NB4 (cell line): ENCODE measurements around the gene ECM1.

Experiments
- DNase-seq: peaks from one replicate; pipeline ENCODE4 v3.0.0; 2010; ENCODE audit warnings: low read depth
- H3K4me3 ChIP-seq: one replicate; pipeline ENCODE4 v1.5.1; 2011; ENCODE audit warnings: mild to moderate bottlenecking, low read depth, low read length, moderate library complexity
- MYC ChIP-seq: IDR thresholded peaks from 2 replicates; pipeline ENCODE4 v1.6.1; 2011; ENCODE audit warnings: low read depth, low read length
- POLR2A ChIP-seq: IDR thresholded peaks from 2 replicates; pipeline ENCODE4 v1.6.1; 2011; ENCODE audit warnings: mild to moderate bottlenecking; ENCODE audit not compliant: insufficient read length; ENCODE audit errors: extremely low read depth
- TF ChIP-seq, protein P1 (sequence below): IDR thresholded peaks from 2 replicates; pipeline ENCODE4 v1.6.1; 2011; ENCODE audit warnings: low read depth, low read length
- TF ChIP-seq, protein P2 (sequence below): IDR thresholded peaks from one replicate; pipeline ENCODE4 v1.5.1; 2012; ENCODE audit warnings: low read depth, low read length

The ECM1 gene

DNA sequence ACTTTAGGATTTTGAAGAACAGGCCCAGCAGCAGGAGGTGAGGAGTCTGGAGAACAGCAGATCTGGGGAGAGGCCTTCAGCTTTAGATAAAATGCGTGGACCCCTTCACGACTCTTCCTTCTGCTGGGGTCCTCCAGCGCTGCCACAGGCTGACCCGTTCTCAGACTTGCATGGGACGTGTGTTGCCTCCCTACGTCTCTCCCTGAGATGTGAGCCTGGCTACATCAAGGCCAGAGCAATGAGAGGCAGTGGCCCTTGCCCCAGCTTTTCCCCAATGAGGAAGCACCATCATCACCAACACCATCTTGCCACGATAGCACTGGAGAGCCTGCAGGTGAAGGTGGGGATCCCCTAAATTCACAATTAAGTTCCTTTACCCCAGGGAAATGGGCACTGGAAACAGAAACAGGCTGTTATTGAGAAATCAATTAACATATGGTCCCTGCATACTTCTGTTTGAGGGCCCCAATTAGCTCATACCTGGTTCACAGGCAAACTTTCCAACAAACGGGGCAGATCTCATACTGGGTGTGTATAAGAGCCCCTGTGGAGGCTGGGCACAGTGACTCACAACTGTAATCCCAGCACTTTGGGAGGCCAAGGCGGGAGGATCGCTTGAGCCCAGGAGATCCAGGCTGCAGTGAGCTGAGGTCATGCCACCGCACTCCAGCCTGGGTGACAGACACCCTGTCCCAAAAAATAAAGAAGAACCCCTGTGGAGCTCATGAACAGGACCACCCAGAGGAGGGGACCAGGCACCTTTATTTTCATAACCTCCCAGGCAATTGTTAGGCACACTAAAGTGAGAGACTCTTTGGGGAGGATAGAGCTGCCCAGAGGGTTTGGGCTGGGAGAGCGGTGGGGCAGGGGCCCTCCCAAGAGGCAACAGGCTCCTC is 29.2 kb downstream of the ECM1 start:
- TF ChIP-seq, protein P1, sequence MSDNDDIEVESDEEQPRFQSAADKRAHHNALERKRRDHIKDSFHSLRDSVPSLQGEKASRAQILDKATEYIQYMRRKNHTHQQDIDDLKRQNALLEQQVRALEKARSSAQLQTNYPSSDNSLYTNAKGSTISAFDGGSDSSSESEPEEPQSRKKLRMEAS = no peak
- TF ChIP-seq POLR2A (no peak), MYC (no peak)
- TF ChIP-seq, protein P2, sequence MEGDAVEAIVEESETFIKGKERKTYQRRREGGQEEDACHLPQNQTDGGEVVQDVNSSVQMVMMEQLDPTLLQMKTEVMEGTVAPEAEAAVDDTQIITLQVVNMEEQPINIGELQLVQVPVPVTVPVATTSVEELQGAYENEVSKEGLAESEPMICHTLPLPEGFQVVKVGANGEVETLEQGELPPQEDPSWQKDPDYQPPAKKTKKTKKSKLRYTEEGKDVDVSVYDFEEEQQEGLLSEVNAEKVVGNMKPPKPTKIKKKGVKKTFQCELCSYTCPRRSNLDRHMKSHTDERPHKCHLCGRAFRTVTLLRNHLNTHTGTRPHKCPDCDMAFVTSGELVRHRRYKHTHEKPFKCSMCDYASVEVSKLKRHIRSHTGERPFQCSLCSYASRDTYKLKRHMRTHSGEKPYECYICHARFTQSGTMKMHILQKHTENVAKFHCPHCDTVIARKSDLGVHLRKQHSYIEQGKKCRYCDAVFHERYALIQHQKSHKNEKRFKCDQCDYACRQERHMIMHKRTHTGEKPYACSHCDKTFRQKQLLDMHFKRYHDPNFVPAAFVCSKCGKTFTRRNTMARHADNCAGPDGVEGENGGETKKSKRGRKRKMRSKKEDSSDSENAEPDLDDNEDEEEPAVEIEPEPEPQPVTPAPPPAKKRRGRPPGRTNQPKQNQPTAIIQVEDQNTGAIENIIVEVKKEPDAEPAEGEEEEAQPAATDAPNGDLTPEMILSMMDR = no peak
- H3K4me3 ChIP-seq = no peak overlapping the region
- DNase-seq = peak; percentile 46

DNA sequence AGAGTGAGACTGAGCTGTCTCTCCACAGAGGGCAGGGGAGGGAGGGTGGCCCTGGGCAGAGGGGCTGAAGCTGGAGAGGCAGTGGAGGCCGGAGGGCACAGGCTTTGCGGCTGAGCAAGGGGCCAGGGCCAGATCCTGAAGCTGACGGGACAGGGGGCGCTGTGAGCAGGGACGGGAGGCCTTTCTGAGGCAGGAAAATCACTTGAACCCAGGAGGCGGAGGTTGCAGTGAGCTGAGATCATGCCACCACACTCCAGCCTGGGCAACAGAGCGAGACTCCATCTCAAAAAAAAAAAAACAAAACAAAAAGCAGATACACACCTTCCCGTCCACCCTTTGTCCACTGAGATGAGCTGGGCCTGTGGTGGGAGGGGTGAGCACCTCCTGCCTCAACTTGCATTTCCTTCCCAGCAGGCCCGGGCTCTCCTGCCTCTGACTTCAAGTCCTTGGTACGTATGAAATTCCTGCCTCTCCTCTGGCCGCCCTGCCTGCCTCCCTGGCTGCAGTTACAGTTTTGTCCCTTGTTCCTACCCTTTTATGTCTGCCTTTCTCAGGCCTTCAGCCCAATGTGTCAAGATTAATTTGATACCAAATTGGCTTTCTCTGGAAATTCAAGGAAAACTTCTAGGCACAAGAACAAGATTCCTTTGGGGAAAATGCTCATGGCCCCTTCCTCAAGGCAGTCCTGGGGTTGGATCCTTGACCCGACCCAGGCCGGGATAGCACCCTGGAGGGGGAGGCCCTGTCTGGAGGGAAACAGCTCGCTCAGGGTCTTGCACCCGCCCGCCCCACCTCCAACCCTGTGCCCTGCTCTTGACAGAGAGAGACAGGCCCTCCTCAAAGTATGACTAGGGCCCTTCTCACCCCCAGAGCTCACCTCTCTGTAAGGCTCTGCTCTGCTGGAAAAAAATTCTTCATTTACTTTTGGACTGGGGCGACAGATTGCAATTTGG is 30.1 kb downstream of the ECM1 start:
- H3K4me3 ChIP-seq = no peak overlapping the region
- TF ChIP-seq, protein P1 = no peak
- TF ChIP-seq, protein P2 = no peak
- TF ChIP-seq MYC (no peak), POLR2A (no peak)
- DNase-seq = no peak

DNA sequence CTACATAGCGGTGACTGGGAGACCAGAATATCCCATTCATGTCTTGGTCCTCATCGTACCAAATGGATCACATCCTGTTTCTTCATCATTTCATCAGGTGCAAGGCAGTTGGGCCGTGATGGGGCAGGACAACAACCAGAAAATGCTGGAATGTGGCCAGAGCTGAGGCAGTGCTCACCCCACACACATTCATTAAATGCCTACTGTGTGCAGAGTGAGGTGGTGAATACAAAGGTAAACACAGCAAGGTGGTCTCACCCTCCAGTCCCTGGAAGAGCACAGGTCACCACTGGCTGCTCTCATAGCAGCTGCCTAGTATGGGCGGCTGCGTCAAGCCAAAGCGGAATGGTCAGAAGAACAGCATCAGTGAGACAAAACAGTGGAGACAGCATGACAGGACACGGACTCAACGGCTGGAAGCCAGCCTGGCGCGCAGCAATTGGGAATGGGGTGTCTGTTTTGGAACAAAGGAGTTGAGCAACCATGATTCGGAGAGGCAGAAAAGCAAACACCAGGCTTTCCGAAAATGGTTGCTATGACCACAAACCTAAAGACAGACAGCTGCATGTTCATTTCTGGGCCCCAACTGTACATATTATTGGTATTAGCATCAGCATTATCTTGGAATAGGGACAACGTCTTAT is 35.7 kb downstream of the ECM1 start:
- TF ChIP-seq MYC = no peak
- TF ChIP-seq, protein P2 = no peak
- H3K4me3 ChIP-seq = no peak overlapping the region
- DNase-seq = no peak

DNA sequence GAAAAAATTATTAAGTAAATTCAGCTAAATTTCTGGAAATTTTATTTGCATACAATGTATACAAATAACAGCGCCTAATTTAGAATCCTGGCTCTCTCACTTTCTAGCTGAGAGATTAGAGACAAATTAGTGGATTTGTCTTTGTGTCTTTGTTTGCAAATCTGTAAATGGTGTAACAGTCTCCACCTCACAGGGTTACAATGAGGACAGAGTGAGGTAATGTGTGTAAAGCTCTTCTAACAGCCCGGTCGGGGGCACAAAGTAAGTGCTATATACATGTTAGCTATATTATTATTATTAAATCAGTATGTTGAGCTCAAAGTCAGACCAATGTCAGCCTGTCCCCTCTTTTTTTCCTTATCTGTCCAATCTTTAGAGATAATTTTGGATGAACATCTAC is 36.3 kb downstream of the ECM1 start:
- no peak overlapping the region for H3K4me3 ChIP-seq
- TF ChIP-seq MYC = no peak
- TF ChIP-seq, protein P2 = no peak
- TF ChIP-seq POLR2A = no peak
- TF ChIP-seq, protein P1 = no peak
- no peak for DNase-seq

DNA sequence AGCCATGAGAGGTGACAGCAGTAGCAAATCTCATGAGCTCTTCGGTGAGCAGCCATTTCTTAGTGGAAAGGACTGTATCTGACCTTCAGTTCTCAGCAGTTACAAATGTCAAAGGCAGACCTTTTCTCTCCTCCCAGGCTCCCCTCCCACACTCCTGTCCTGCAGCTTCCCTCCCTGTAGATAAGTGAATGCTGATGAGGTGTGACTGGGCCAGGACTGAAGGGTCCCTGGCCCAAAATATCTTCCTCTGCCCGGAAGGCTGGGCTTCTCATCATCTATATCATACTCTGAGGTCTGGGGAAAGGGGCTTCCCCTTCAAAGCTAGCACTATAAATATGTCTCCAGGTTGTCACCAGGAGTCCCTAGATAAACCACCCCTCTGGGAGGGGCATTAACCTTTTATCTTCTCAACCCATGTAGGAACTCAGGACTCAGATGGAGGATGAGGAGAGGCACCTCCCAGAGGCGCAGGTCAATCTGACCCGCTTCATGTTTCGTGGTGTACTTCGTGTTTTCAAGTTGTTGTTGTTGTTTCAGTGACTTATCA is 37.6 kb downstream of the ECM1 start:
- H3K4me3 ChIP-seq = no peak overlapping the region
- TF ChIP-seq POLR2A = no peak
- TF ChIP-seq, protein P2 = no peak
- TF ChIP-seq, protein P1 = no peak
- DNase-seq = peak; percentile 1
